Measurements from ENCODE around the gene EIF4B. TPM values are rescaled to one million over a fixed set of nuclear protein-coding genes. Genes with fewer than 3 reads are reported as not detected.

EIF4B gene
- polyA plus RNA-seq, 1 of the 3 experiments (the other 2 are of a cell fraction): 267 TPM

- TF ChIP-seq TEAD4 (IDR thresholded peaks at IDR 0.05; ENCODE audit: borderline replicate concordance, insufficient read depth) (no peak), GABPA (IDR thresholded peaks at IDR 0.05; ENCODE audit: low read depth) (no peak), USF2 (IDR thresholded peaks at IDR 0.05; ENCODE audit: borderline replicate concordance, low read depth, low read length) (no peak)
- TF ChIP-seq, protein P1, sequence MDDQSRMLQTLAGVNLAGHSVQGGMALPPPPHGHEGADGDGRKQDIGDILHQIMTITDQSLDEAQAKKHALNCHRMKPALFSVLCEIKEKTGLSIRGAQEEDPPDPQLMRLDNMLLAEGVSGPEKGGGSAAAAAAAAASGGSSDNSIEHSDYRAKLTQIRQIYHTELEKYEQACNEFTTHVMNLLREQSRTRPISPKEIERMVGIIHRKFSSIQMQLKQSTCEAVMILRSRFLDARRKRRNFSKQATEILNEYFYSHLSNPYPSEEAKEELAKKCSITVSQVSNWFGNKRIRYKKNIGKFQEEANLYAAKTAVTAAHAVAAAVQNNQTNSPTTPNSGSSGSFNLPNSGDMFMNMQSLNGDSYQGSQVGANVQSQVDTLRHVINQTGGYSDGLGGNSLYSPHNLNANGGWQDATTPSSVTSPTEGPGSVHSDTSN (IDR thresholded peaks at IDR 0.05): no peak
- TF ChIP-seq, protein P2, sequence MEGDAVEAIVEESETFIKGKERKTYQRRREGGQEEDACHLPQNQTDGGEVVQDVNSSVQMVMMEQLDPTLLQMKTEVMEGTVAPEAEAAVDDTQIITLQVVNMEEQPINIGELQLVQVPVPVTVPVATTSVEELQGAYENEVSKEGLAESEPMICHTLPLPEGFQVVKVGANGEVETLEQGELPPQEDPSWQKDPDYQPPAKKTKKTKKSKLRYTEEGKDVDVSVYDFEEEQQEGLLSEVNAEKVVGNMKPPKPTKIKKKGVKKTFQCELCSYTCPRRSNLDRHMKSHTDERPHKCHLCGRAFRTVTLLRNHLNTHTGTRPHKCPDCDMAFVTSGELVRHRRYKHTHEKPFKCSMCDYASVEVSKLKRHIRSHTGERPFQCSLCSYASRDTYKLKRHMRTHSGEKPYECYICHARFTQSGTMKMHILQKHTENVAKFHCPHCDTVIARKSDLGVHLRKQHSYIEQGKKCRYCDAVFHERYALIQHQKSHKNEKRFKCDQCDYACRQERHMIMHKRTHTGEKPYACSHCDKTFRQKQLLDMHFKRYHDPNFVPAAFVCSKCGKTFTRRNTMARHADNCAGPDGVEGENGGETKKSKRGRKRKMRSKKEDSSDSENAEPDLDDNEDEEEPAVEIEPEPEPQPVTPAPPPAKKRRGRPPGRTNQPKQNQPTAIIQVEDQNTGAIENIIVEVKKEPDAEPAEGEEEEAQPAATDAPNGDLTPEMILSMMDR (IDR thresholded peaks at IDR 0.05): no peak
Observed at GRCh38 chr12:52956987-52957386, 49.3 kb upstream of the EIF4B start (continued).

- H3K79me2 ChIP-seq (ENCODE audit: insufficient read depth): no peaks in the 10 kb centered on the region
- H3K9me3 ChIP-seq: no peaks in the 10 kb centered on the region
- H3K4me2 ChIP-seq: no peak overlapping the region
- no peak for DNase-seq
- H3K4me1 ChIP-seq (ENCODE audit: control insufficient read depth in 1 of 2, insufficient read depth in 2 of 2, low read depth in 1 of 2, low read length in 1 of 2): no peaks in the 10 kb centered on the region
- no peaks in the 10 kb centered on the region for H4K20me1 ChIP-seq (ENCODE audit: insufficient read depth)
- H3K9ac ChIP-seq: no peak overlapping the region
- H2AFZ ChIP-seq (ENCODE audit: low read depth): peak overlapping the region; percentile 35; the same call in 1 of the 2 replicates
- H3K36me3 ChIP-seq (replicated peaks in 1 of 2; ENCODE audit: control insufficient read depth in 1 of 2, insufficient read depth in 2 of 2, low read length in 1 of 2): no peaks in the 10 kb centered on the region
- H3K9me2 ChIP-seq: no peaks in the 10 kb centered on the region
- ChIA-PET CTCF (interaction anchor here (1.4 to 4.2 kb wide), 4 partner anchors 15 to 85 kb away, joined by 3 to 31 read pairs (median 6); no protein-coding TSS in a partner anchor), POLR2A (interaction anchor here (0.6 kb wide), 1 partner anchor 23 kb away, joined by 3 read pairs; no protein-coding TSS in a partner anchor)
- no peaks in the 10 kb centered on the region for H3K27me3 ChIP-seq (ENCODE audit: insufficient read depth)
- no peak overlapping the region for H3K27ac ChIP-seq (ENCODE audit: low read depth in 2 of 2, low read length in 1 of 2)
- no peaks in the 10 kb centered on the region for H3F3A ChIP-seq (replicated peaks; ENCODE audit: insufficient read depth)
- no peak overlapping the region for H3K4me3 ChIP-seq (ENCODE audit: low read depth in 2 of 2, low read length in 1 of 2)
- WGBS (ENCODE audit: low lambda C conversion rate): 82% methylated on average over 18 of the region's 19 CpGs
- TF ChIP-seq TAF1 (IDR thresholded peaks at IDR 0.05; ENCODE audit: borderline replicate concordance, low read depth, low read length) (no peak), SMC3 (IDR thresholded peaks at IDR 0.05; ENCODE audit: low read depth, low read length) (no peak), RXRA (IDR thresholded peaks at IDR 0.05; ENCODE audit: borderline replicate concordance, low read depth) (no peak), YY1 (IDR thresholded peaks at IDR 0.05; ENCODE audit: low read depth) (no peak), GABPA (IDR thresholded peaks at IDR 0.05; ENCODE audit: low read depth) (no peak), GATA2 (CRISPR knock-in tag; IDR thresholded peaks at IDR 0.05) (no peak), RCOR1 (IDR thresholded peaks at IDR 0.05; ENCODE audit: low read length) (no peak), JUND (IDR thresholded peaks at IDR 0.05) (no peak), REST (IDR thresholded peaks at IDR 0.05; ENCODE audit: low read depth, low read length) (no peak), EZH2phosphoT487 (IDR thresholded peaks at IDR 0.05; ENCODE audit: borderline replicate concordance, low read depth) (no peak), NRF1 (IDR thresholded peaks at IDR 0.05; ENCODE audit: low read depth, low read length) (no peak), NFIC (IDR thresholded peaks at IDR 0.05; ENCODE audit: borderline replicate concordance) (no peak), USF2 (IDR thresholded peaks at IDR 0.05; ENCODE audit: borderline replicate concordance, low read depth, low read length) (no peak), FOXM1 (IDR thresholded peaks at IDR 0.05; ENCODE audit: low read depth) (no peak), MXI1 (IDR thresholded peaks at IDR 0.05; ENCODE audit: low read depth, low read length) (no peak), POLR2AphosphoS5 (IDR thresholded peaks at IDR 0.05; ENCODE audit: low read depth, low read length) (no peak)
- TF ChIP-seq, protein P3, sequence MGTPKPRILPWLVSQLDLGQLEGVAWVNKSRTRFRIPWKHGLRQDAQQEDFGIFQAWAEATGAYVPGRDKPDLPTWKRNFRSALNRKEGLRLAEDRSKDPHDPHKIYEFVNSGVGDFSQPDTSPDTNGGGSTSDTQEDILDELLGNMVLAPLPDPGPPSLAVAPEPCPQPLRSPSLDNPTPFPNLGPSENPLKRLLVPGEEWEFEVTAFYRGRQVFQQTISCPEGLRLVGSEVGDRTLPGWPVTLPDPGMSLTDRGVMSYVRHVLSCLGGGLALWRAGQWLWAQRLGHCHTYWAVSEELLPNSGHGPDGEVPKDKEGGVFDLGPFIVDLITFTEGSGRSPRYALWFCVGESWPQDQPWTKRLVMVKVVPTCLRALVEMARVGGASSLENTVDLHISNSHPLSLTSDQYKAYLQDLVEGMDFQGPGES (IDR thresholded peaks at IDR 0.05; ENCODE audit: low read depth, low read length): no peak
Observed at GRCh38 chr12:52964556-52965336, 41.5 kb upstream of the EIF4B start.
